Stomach (tissue), 4 donors: Measurements from ENCODE around the gene POC5.

ENCODE experiments used
- EP300 ChIP-seq: sonication (generic); formaldehyde crosslinking; IDR thresholded peaks from one replicate; pipeline ENCODE4 v1.6.1; 2017; ENCODE audit warnings: antibody characterized with exemption
- POLR2A ChIP-seq, 4 donors: fragments of 450-650 bp; IDR thresholded peaks; one replicate each; pipeline ENCODE4 v1.6.1; 2016; ENCODE audit warnings: antibody characterized with exemption in 4 of 4, control low read depth in 2 of 4, mild to moderate bottlenecking in 1 of 4, moderate library complexity in 1 of 4
- POLR2AphosphoS5 ChIP-seq, 3 donors: sonication (generic); formaldehyde crosslinking; IDR thresholded peaks; one replicate each; pipeline ENCODE4 v1.6.1; 2016; ENCODE audit warnings: antibody characterized with exemption in 3 of 3
- TF ChIP-seq, protein P1 (sequence below), 7 experiments: fragments of 450-650 bp in 4 of 7; fragments of 200-600 bp in 3 of 7; sonication (generic) in 3 of 7; IDR thresholded peaks; one replicate each; pipeline ENCODE4 v1.5.1; 2016 to 2019; ENCODE audit warnings: antibody characterized with exemption in 7 of 7, control low read depth in 2 of 7, mild to moderate bottlenecking in 1 of 7

DNA sequence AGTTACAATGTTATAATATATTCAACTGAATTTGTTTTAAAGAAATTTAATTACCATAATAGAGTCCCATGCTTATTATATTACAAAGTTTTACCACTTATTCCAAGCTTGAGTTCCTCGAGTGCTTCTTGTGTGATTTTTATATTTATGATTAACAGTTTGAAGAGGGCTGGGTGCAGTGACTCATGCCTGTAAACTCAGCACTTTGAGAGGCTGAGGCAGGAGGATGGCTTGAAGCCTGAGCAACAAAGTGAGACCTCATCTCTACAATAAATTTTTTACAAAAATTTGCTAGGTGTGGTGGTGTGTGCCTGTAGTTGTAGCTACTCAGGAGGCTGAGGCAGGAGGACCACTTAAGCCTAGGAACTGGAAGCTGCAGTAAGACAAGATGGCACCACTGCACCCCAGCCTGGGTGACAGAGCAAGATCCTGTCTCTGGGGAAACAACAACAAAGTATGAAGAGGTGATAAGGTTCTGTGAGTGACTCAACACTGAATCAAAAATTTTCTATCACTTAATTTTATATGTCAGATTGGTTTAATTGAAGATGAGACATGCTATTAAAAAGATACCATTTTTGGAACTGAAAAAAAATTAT, 9.2 kb downstream of the POC5 start:
- TF ChIP-seq, protein P1, sequence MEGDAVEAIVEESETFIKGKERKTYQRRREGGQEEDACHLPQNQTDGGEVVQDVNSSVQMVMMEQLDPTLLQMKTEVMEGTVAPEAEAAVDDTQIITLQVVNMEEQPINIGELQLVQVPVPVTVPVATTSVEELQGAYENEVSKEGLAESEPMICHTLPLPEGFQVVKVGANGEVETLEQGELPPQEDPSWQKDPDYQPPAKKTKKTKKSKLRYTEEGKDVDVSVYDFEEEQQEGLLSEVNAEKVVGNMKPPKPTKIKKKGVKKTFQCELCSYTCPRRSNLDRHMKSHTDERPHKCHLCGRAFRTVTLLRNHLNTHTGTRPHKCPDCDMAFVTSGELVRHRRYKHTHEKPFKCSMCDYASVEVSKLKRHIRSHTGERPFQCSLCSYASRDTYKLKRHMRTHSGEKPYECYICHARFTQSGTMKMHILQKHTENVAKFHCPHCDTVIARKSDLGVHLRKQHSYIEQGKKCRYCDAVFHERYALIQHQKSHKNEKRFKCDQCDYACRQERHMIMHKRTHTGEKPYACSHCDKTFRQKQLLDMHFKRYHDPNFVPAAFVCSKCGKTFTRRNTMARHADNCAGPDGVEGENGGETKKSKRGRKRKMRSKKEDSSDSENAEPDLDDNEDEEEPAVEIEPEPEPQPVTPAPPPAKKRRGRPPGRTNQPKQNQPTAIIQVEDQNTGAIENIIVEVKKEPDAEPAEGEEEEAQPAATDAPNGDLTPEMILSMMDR (IDR thresholded peaks at IDR 0.05), result no peak
- TF ChIP-seq POLR2AphosphoS5 (IDR thresholded peaks at IDR 0.05) (no peak), POLR2A (IDR thresholded peaks at IDR 0.05) (no peak), EP300 (no peak)
